ENCODE results near the gene LRRC71. TPM values are rescaled to one million over a fixed set of nuclear protein-coding genes. Genes with fewer than 3 reads are reported as not detected.

Gene LRRC71
- total and polyA plus RNA-seq, 2 of the 4 experiments (the other 2 are of a cell fraction) = 0.50 TPM; not detected in 1

- Histone ChIP-seq H4K91ac (ENCODE audit: insufficient read depth, low read depth, low read length) (no peak overlapping the region), H3K14ac (replicated peaks; ENCODE audit: low read depth, low read length) (no peak overlapping the region), H3K4me2 (ENCODE audit: low read depth, low read length) (no peak overlapping the region), H3K36me3 (ENCODE audit: control insufficient read depth, insufficient read depth, low read length) (peaks cover 46% of the 10 kb centered on the region), H2BK20ac (ENCODE audit: low read depth, low read length) (no peak overlapping the region), H3K23ac (ENCODE audit: low read depth, low read length) (no peak overlapping the region), H3K9me1 (ENCODE audit: insufficient read depth, low read length) (peaks cover 5% of the 10 kb centered on the region; the same call in 1 of the 2 replicates), H3K79me1 (ENCODE audit: low read depth in 1 of 2, low read length in 2 of 2) (no peaks in the 10 kb centered on the region; a peak in 1 of 4 replicates), H2AK9ac (replicated peaks; ENCODE audit: low read depth, low read length, poor library complexity) (no peak overlapping the region), H2BK5ac (ENCODE audit: low read depth, low read length, poor library complexity, severe bottlenecking) (no peak overlapping the region), H4K8ac (ENCODE audit: low read depth in 2 of 2, low read length in 2 of 2) (no peak overlapping the region), H2BK120ac (ENCODE audit: low read depth, low read length) (no peak overlapping the region), H2BK15ac (ENCODE audit: low read depth, low read length) (no peak overlapping the region), H3K27ac (ENCODE audit: insufficient read depth, low read length) (no peak overlapping the region), H4K20me1 (ENCODE audit: insufficient read depth, low read length) (no peaks in the 10 kb centered on the region), H3K18ac (ENCODE audit: low read depth, low read length) (no peak overlapping the region), H3K56ac (ENCODE audit: extremely low read depth, insufficient read depth, low read length) (no peak overlapping the region), H3K27me3 (ENCODE audit: control insufficient read depth, insufficient read depth, low read length) (no peaks in the 10 kb centered on the region), H3K9me3 (ENCODE audit: control insufficient read depth, insufficient read depth, low read length) (no peaks in the 10 kb centered on the region), H2AK5ac (ENCODE audit: low read depth, low read length) (no peak overlapping the region), H3K4ac (ENCODE audit: low read depth, low read length) (no peak overlapping the region), H3K4me3 (ENCODE audit: insufficient read depth, low read depth, low read length) (no peak overlapping the region), H2AFZ (replicated peaks; ENCODE audit: low read length, poor library complexity) (no peak overlapping the region), H4K5ac (ENCODE audit: low read depth, low read length) (no peak overlapping the region), H3K9ac (ENCODE audit: low read depth, low read length) (no peak overlapping the region), H3K4me1 (ENCODE audit: control insufficient read depth, insufficient read depth, low read length) (peaks cover 4% of the 10 kb centered on the region)
- in situ Hi-C loops (cut with MboI; ENCODE audit: low sequenced_read_pairs) = no loop called here
- no CpG with 5 or more reads among the region's 4 CpGs for WGBS, 2 experiments (ENCODE audit: extremely low coverage in 2 of 2, insufficient read length in 1 of 2)
- intact Hi-C loops (cut with micrococcal nuclease) = no loop called here
- dilution Hi-C loops (cut with HindIII; ENCODE audit: low sequenced_read_pairs, unreplicated experiment) = no loop called here
- no TSS peak for BruUV-seq (replicated peaks)
- no peak for TF ChIP-seq BHLHE40 (IDR thresholded peaks at IDR 0.05; ENCODE audit: low read depth, low read length)
- TF ChIP-seq SMC3 (IDR thresholded peaks at IDR 0.05; ENCODE audit: low read depth, low read length) = no peak
- TF ChIP-seq POLR2A (IDR thresholded peaks at IDR 0.05; ENCODE audit: low read depth, low read length) = no peak
- no peak for TF ChIP-seq NFE2L2 (IDR thresholded peaks at IDR 0.05; ENCODE audit: low read depth, low read length)
- TF ChIP-seq MAFK (IDR thresholded peaks at IDR 0.05; ENCODE audit: low read depth, low read length) = no peak
- TF ChIP-seq CTCF (conservative IDR thresholded peaks at IDR 0.05; ENCODE audit: low read depth, low read length) = no peak; the same call in 1 of the 2 replicates
- no peak for TF ChIP-seq MAZ (IDR thresholded peaks at IDR 0.05; ENCODE audit: borderline replicate concordance, low read depth, low read length)
- no peak for TF ChIP-seq CHD1 (IDR thresholded peaks at IDR 0.05; ENCODE audit: low read depth, low read length)
- no peak for TF ChIP-seq ELK1 (IDR thresholded peaks at IDR 0.05; ENCODE audit: borderline replicate concordance, low read depth, low read length)
- TF ChIP-seq RCOR1 (IDR thresholded peaks at IDR 0.05; ENCODE audit: insufficient replicate concordance, low read length) = no peak
- TF ChIP-seq, protein P1, sequence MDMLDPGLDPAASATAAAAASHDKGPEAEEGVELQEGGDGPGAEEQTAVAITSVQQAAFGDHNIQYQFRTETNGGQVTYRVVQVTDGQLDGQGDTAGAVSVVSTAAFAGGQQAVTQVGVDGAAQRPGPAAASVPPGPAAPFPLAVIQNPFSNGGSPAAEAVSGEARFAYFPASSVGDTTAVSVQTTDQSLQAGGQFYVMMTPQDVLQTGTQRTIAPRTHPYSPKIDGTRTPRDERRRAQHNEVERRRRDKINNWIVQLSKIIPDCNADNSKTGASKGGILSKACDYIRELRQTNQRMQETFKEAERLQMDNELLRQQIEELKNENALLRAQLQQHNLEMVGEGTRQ (IDR thresholded peaks at IDR 0.05; ENCODE audit: low read depth, low read length) = no peak
- TF ChIP-seq CEBPB (IDR thresholded peaks at IDR 0.05; ENCODE audit: low read depth, low read length) = no peak
- TF ChIP-seq FOS (IDR thresholded peaks at IDR 0.05; ENCODE audit: low read depth, low read length) = no peak
- TF ChIP-seq RAD21 (IDR thresholded peaks at IDR 0.05; ENCODE audit: low read length) = no peak
- no peak for TF ChIP-seq RFX5 (IDR thresholded peaks at IDR 0.05; ENCODE audit: low read depth, low read length)
- no peak for TF ChIP-seq MXI1 (IDR thresholded peaks at IDR 0.05; ENCODE audit: borderline replicate concordance, low read depth, low read length)
- CTCF ChIA-PET = no interaction called here
- POLR2A ChIA-PET (ENCODE audit: unreplicated experiment) = no interaction called here
- ATAC-seq (ENCODE audit: low read depth) (no peak), DNase-seq (no peak)
These were observed 41.3 kb downstream of the LRRC71 start for GRCh38 chr1:156961709-156962108.

Measured in IMR-90 (cell line).